Retinal pigment epithelial cell (primary cell): ENCODE measurements around the gene ASIC5.
"Not testable (repeated sequence)": the region's sequence is repeated elsewhere in the genome, so short reads cannot be mapped to it uniquely, and the experiment has no call there.

ENCODE experiments used
- DNase-seq: peaks from one replicate; pipeline ENCODE4 v3.0.0-alpha.2; 2010; ENCODE audit warnings: low read depth
- H3K4me3 ChIP-seq: 2 replicates; pipeline ENCODE4 v1.5.1; 2011; ENCODE audit warnings: mild to moderate bottlenecking, low read length, control low read depth, moderate library complexity
- TF ChIP-seq, protein P1 (sequence below): conservative IDR thresholded peaks from 2 replicates; pipeline ENCODE4 v1.5.1; 2011; ENCODE audit warnings: low read depth, low read length, control low read depth, inconsistent platforms

Gene ASIC5

DNA sequence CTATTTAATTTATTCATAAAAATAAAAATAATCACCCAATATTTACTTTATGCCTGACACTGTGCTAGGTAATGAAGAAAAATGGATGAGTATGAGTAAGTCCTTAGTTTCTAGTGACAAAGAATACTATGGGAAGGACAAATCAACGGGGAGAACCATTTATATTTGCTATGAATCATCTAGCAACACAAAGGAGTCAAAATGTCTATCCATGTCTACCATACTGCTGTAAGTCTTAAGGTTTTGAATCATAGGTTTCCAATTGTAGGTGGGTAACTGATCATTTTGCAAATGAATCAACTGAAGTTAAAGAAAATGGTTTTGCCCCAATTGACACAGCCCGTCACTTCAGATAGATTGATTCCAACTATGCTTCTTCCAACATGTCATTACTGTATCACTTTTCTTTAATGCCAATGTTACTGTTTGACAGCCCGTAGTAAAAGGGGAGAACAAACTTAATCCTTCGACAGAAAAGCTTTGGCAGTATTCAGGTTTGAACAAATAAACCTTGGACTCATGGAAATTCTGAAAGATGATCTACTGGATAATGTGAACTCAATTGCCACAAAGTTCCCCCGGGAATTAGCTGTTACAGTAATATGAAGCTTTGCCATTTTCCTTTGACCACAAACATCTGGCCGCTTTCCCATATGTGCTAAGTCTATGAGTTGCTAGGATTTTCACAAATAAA, 40.6 kb upstream of the ASIC5 start:
- H3K4me3 ChIP-seq, result no peak overlapping the region
- DNase-seq, result peak; percentile 99
- TF ChIP-seq, protein P1, sequence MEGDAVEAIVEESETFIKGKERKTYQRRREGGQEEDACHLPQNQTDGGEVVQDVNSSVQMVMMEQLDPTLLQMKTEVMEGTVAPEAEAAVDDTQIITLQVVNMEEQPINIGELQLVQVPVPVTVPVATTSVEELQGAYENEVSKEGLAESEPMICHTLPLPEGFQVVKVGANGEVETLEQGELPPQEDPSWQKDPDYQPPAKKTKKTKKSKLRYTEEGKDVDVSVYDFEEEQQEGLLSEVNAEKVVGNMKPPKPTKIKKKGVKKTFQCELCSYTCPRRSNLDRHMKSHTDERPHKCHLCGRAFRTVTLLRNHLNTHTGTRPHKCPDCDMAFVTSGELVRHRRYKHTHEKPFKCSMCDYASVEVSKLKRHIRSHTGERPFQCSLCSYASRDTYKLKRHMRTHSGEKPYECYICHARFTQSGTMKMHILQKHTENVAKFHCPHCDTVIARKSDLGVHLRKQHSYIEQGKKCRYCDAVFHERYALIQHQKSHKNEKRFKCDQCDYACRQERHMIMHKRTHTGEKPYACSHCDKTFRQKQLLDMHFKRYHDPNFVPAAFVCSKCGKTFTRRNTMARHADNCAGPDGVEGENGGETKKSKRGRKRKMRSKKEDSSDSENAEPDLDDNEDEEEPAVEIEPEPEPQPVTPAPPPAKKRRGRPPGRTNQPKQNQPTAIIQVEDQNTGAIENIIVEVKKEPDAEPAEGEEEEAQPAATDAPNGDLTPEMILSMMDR, result no peak

DNA sequence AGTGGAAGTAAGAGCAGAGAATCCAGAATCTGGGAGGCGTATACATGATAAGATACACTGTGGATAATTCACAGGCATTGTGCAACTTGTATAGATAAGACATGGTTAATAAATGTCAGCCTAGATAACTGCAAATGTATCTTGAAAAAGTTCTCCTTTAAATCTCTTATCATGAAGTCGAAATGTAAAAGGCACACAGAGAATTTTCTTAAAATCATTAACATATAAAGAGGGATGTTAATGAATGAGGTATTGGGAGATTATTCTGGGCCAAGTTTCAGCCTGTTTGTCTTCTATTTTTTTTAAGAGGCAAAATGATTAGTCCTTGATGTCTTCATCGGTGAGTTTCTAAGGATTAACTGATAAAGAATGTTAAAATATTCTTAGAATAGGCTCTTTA, 38.3 kb upstream of the ASIC5 start:
- no peak overlapping the region for H3K4me3 ChIP-seq
- TF ChIP-seq, protein P1, result no peak
- DNase-seq, result no peak

DNA sequence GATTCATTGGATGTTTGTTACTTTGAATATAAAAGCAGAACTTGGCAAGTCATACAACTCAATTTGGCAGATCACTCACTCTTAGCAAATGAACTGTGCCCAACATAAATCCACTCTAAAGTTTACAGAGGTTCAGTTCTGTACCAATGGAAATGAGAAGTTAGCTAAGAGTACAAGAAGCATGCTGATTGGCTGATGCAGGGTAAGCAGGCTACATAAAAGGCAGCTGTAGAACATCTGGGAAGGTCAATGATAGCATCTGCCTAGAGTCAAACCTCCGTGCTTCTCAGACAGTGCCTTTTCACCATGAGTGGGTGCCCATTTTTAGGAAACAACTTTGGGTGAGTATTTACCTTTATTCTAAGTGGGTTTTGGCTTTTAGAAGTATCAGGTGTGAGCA, 37.4 kb upstream of the ASIC5 start, which contains the start of gene TDO2:
Gene TDO2 (plus strand): TSS at position 244 of the 400 bp plus-strand sequence. CDS start 63 bp downstream, at position 307.
- no peak for DNase-seq
- TF ChIP-seq, protein P1, result no peak
- no peak within 1 kb of the TSS for H3K4me3 ChIP-seq

DNA sequence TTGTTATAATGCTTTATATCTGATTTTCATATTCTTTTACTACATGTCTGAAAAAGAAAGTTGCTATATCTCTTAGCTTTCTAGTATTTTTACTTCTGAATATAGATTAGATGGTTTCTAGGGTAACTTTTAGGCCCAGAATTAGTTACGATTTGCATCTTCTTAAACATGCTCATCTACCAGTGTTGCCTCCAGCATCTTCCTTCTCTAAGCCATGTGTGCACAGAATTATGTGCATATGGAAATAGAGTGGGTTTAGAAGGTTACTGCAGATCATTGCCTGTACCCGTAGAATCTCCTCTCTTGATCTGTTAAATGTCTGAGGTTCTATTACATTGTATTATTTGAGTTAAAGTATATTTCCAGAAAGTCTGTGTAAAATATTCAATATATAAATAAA, 34.9 kb upstream of the ASIC5 start:
- H3K4me3 ChIP-seq, result no peak overlapping the region
- TF ChIP-seq, protein P1, result no peak
- no peak for DNase-seq

DNA sequence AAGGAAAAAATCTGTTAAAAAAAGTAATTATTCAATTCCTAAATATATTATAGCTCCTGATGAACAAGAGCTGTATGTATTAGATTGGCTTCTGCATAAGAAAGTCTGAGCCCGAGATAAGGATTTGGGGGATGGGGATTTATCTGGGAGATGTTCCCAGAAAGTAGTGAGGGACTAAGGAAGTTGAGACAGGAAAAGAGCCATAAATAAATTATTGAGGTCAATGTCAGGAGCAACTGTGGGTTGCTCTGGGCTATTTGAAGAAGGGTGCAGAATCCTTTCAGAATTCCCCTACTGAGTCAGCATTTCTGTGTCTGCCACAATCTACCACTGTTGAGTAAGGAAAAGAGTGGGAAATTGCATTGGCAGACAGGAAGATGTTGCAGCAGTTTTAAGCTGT, 34.3 kb upstream of the ASIC5 start:
- DNase-seq, result no peak
- TF ChIP-seq, protein P1, result no peak
- H3K4me3 ChIP-seq, result no peak overlapping the region

DNA sequence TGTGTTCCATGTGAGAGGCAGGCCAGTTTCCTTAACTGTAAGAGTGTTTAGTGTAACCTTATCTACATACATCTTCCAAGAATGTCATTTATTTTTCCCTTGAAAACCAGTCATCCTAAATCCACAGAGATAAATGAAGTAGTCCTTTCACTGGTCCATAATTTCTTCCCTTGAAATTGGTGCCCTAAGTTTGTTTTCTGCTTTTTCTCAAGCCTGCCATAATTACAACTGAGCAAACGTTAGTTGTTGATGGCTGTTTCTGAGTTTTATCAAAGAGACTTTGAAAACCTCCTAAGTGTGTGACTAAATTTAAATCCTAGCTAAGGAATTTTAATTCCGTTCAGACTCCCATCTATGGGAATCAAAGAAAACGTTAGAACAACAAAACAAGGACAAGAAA, 33.8 kb upstream of the ASIC5 start:
- no peak overlapping the region for H3K4me3 ChIP-seq
- no peak for DNase-seq
- TF ChIP-seq, protein P1, result no peak

DNA sequence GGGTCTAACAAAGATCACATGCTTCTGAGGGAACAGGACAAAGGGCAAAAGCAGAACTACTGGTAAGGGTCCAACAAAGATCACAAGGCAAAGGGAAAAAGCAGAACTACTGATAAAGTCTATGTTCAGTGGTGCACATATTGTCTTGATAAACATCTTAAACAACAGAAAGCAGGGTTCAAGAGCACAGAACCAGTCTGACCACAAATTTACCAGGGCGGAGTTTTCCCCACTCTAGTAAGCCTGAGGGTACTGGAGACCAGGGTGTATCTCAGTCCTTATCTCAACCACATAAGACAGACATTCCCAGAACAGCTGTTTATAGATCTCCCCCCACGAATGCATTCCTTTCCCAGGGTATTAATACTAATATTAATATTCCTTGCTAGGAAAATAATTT, 32.3 kb upstream of the ASIC5 start:
- not testable (repeated sequence) for H3K4me3 ChIP-seq, DNase-seq
